Raji (cell line): ENCODE data around the gene TEAD4.

ENCODE experiments used
- POLR2A ChIP-seq: IDR thresholded peaks from 2 replicates; pipeline ENCODE4 v1.6.1; 2011; ENCODE audit warnings: low read depth, low read length, control low read depth; ENCODE audit not compliant: insufficient read depth

Gene TEAD4

GRCh38 chr12:3061501-3062215 is 102.5 kb downstream of the TEAD4 start:
- TF ChIP-seq POLR2A: no peak

- no peak for TF ChIP-seq POLR2A
These were observed 106.1 kb downstream of the TEAD4 start for GRCh38 chr12:3065300-3065699.

- TF ChIP-seq POLR2A: no peak
These were observed 110.5 kb downstream of the TEAD4 start for GRCh38 chr12:3069714-3070113.

GRCh38 chr12:3071107-3071506 is 111.9 kb downstream of the TEAD4 start:
- no peak for TF ChIP-seq POLR2A

- TF ChIP-seq POLR2A: no peak
These were observed 112.5 kb downstream of the TEAD4 start for GRCh38 chr12:3071710-3072109.

GRCh38 chr12:3073438-3074250 is 114.4 kb downstream of the TEAD4 start:
- TF ChIP-seq POLR2A: no peak

GRCh38 chr12:3075315-3075714 is 116.1 kb downstream of the TEAD4 start:
- no peak for TF ChIP-seq POLR2A

- no peak for TF ChIP-seq POLR2A
These were observed 117.8 kb downstream of the TEAD4 start, which contains the start of gene TSPAN9 for GRCh38 chr12:3076730-3077571. Gene TSPAN9, plus strand, starts transcription at chr12:3077379. Its CDS starts 123,815 bp downstream, at chr12:3201194.

- no peak for TF ChIP-seq POLR2A
These were observed 118.4 kb downstream of the TEAD4 start for GRCh38 chr12:3077572-3078081.

GRCh38 chr12:3078086-3078820 is 119.1 kb downstream of the TEAD4 start:
- TF ChIP-seq POLR2A: no peak

- TF ChIP-seq POLR2A: no peak
These were observed 121.9 kb downstream of the TEAD4 start for GRCh38 chr12:3081091-3081490.

GRCh38 chr12:3081886-3082285 is 122.7 kb downstream of the TEAD4 start:
- no peak for TF ChIP-seq POLR2A

- no peak for TF ChIP-seq POLR2A
These were observed 124.2 kb downstream of the TEAD4 start for GRCh38 chr12:3083241-3083920.

- no peak for TF ChIP-seq POLR2A
These were observed 124.7 kb downstream of the TEAD4 start for GRCh38 chr12:3083921-3084347.

- no peak for TF ChIP-seq POLR2A
These were observed 125.5 kb downstream of the TEAD4 start for GRCh38 chr12:3084742-3085141.
